ENCODE results near the gene PSMD9. TPM values are rescaled to one million over a fixed set of nuclear protein-coding genes. Genes with fewer than 3 reads are reported as not detected.

The PSMD9 gene
- total RNA-seq, 4 donors from 2014 or later, result 52.1 to 104 (median 71.4) TPM

GRCh38 chr12:121930862-121931261, 42.3 kb downstream of the PSMD9 start:
- no peak overlapping the region for H3K4me3 ChIP-seq
- no peaks in the 10 kb centered on the region for H3K36me3 ChIP-seq
- no peak for DNase-seq
- H3K27ac ChIP-seq, result no peak overlapping the region
- no peaks in the 10 kb centered on the region for H3K4me1 ChIP-seq
- H3K27me3 ChIP-seq, result no peaks in the 10 kb centered on the region
- no peaks in the 10 kb centered on the region for H3K9me3 ChIP-seq
- intact Hi-C loops (cut with DNase I), result no loop called here
- TF ChIP-seq POLR2A (IDR thresholded peaks at IDR 0.05) (no peak), CTCF (IDR thresholded peaks at IDR 0.05) (no peak)
- 74 to 87% methylated on average over 4 of the region's 4 CpGs for WGBS, 2 donors

GRCh38 chr12:121932176-121932536, 43.6 kb downstream of the PSMD9 start:
- H3K36me3 ChIP-seq, result peaks cover 0 to 2% (median 0%) of the 10 kb centered on the region in 3 donors
- TF ChIP-seq POLR2A (IDR thresholded peaks at IDR 0.05) (no peak), CTCF (IDR thresholded peaks at IDR 0.05) (no peak)
- DNase-seq, result no peak
- no peak overlapping the region for H3K27ac ChIP-seq
- intact Hi-C loops (cut with DNase I), result no loop called here
- no peaks in the 10 kb centered on the region for H3K4me1 ChIP-seq
- no peaks in the 10 kb centered on the region for H3K27me3 ChIP-seq
- WGBS, 2 donors, result 90 to 91% methylated on average over 3 of the region's 3 CpGs
- H3K9me3 ChIP-seq, result no peaks in the 10 kb centered on the region
- H3K4me3 ChIP-seq, result no peak overlapping the region

GRCh38 chr12:121932914-121933521, 44.4 kb downstream of the PSMD9 start:
- DNase-seq, result no peak
- intact Hi-C loops (cut with DNase I), result no loop called here
- no peak overlapping the region for H3K27ac ChIP-seq

GRCh38 chr12:121933522-121934308, 45.1 kb downstream of the PSMD9 start:
- no peak for TF ChIP-seq CTCF (IDR thresholded peaks at IDR 0.05)
- TF ChIP-seq POLR2A (IDR thresholded peaks at IDR 0.05), result no peak
- DNase-seq, result no peak
- Histone ChIP-seq H3K36me3 (peaks cover 0 to 5% (median 0%) of the 10 kb centered on the region in 3 donors), H3K9me3 (no peaks in the 10 kb centered on the region), H3K4me1 (no peaks in the 10 kb centered on the region), H3K27ac (no peak overlapping the region), H3K4me3 (no peak overlapping the region), H3K27me3 (no peaks in the 10 kb centered on the region)
- WGBS, 2 donors, result 85 to 91% methylated on average over 17 of the region's 17 CpGs
- intact Hi-C loops (cut with DNase I), result no loop called here

More at GRCh38 chr12:121932914-121933521, 44.4 kb downstream of the PSMD9 start:
- H3K9me3 ChIP-seq, result no peaks in the 10 kb centered on the region
- no peaks in the 10 kb centered on the region for H3K27me3 ChIP-seq
- no peak overlapping the region for H3K4me3 ChIP-seq
- TF ChIP-seq POLR2A (IDR thresholded peaks at IDR 0.05) (no peak), CTCF (IDR thresholded peaks at IDR 0.05) (no peak)
- WGBS, 2 donors, result 87 to 95% methylated on average over 4 of the region's 4 CpGs
- H3K4me1 ChIP-seq, result no peaks in the 10 kb centered on the region
- H3K36me3 ChIP-seq, result peaks cover 0 to 5% (median 0%) of the 10 kb centered on the region in 3 donors

- DNase-seq, result no peak
- Histone ChIP-seq H3K36me3 (peaks cover 0 to 5% (median 0%) of the 10 kb centered on the region in 3 donors), H3K4me3 (no peak overlapping the region), H3K4me1 (no peaks in the 10 kb centered on the region), H3K9me3 (no peaks in the 10 kb centered on the region), H3K27me3 (no peaks in the 10 kb centered on the region), H3K27ac (no peak overlapping the region)
- intact Hi-C loops (cut with DNase I), result no loop called here
- TF ChIP-seq CTCF (IDR thresholded peaks at IDR 0.05) (no peak), POLR2A (IDR thresholded peaks at IDR 0.05) (no peak)
- WGBS, 2 donors, result 93 to 100% methylated on average over 2 of the region's 2 CpGs
Observed at GRCh38 chr12:121934309-121934664, 45.7 kb downstream of the PSMD9 start.
